Neural progenitor cell (in vitro differentiated cells): ENCODE results near the gene PPP6C. TPM values are rescaled to one million over a fixed set of nuclear protein-coding genes. Genes with fewer than 3 reads are reported as not detected.
"Not testable (repeated sequence)": the region's sequence is repeated elsewhere in the genome, so short reads cannot be mapped to it uniquely, and the experiment has no call there.

Experiments
- DNase-seq: peaks from one replicate; pipeline ENCODE4 v3.0.0-alpha.2; 2016; ENCODE audit warnings: low spot score
- H2AFZ ChIP-seq: fragments of 200-600 bp; sonication (generic); replicated peaks from 2 replicates; pipeline ENCODE4 v1.6.1; 2016; ENCODE audit warnings: antibody characterized with exemption
- H3F3A ChIP-seq: fragments of 200-600 bp; sonication (generic); 2 replicates; pipeline ENCODE4 v1.6.1; 2016; ENCODE audit warnings: antibody characterized with exemption, low read depth
- H3K27ac ChIP-seq: fragments of 200-600 bp; sonication (generic); 2 replicates; pipeline ENCODE4 v1.5.1; 2016; ENCODE audit warnings: mild to moderate bottlenecking
- H3K27me3 ChIP-seq: fragments of 200-600 bp; sonication (generic); 2 replicates; pipeline ENCODE4 v1.6.1; 2016; ENCODE audit warnings: mild to moderate bottlenecking, moderate library complexity
- H3K36me3 ChIP-seq: fragments of 200-600 bp; sonication (generic); 2 replicates; pipeline ENCODE4 v1.5.1; 2016
- H3K4me1 ChIP-seq: fragments of 200-600 bp; sonication (generic); 2 replicates; pipeline ENCODE4 v1.6.1; 2016; ENCODE audit warnings: mixed run types
- H3K4me2 ChIP-seq: fragments of 200-600 bp; sonication (generic); 2 replicates; pipeline ENCODE4 v1.6.1; 2016
- H3K4me3 ChIP-seq: fragments of 200-600 bp; sonication (generic); 2 replicates; pipeline ENCODE4 v1.5.1; 2016
- H3K79me2 ChIP-seq: fragments of 200-600 bp; sonication (generic); 2 replicates; pipeline ENCODE4 v1.6.1; 2016; ENCODE audit warnings: low read depth
- H3K9ac ChIP-seq: fragments of 200-600 bp; sonication (generic); 2 replicates; pipeline ENCODE4 v1.6.1; 2016
- H3K9me3 ChIP-seq: fragments of 200-600 bp; sonication (generic); 2 replicates; pipeline ENCODE4 v1.5.1; 2016; ENCODE audit warnings: low read depth
- H4K20me1 ChIP-seq: fragments of 200-600 bp; sonication (generic); 2 replicates; pipeline ENCODE4 v1.6.1; 2016; ENCODE audit warnings: low read depth
- H3K27ac Mint-ChIP-seq: 3 replicates; pipeline ENCODE4 v1.8.0; 2021; ENCODE audit warnings: mixed read lengths
- H3K27me3 Mint-ChIP-seq: 2 replicates; pipeline ENCODE4 v1.8.0; 2022; ENCODE audit warnings: low read depth, mild to moderate bottlenecking, inconsistent platforms, moderate library complexity, mixed read lengths; ENCODE audit not compliant: insufficient read depth
- H3K36me3 Mint-ChIP-seq: 3 replicates; pipeline ENCODE4 v1.8.0; 2021; ENCODE audit warnings: mixed read lengths
- H3K4me1 Mint-ChIP-seq: 3 replicates; pipeline ENCODE4 v1.8.0; 2021; ENCODE audit warnings: mixed read lengths
- H3K4me3 Mint-ChIP-seq: 3 replicates; pipeline ENCODE4 v1.8.0; 2021; ENCODE audit warnings: mild to moderate bottlenecking, moderate library complexity, mixed read lengths
- H3K9me3 Mint-ChIP-seq: 3 replicates; pipeline ENCODE4 v1.8.0; 2020; ENCODE audit warnings: mixed read lengths
- CTCF ChIP-seq: fragments of 200-600 bp; sonication (generic); IDR thresholded peaks from 2 replicates; pipeline ENCODE4 v1.5.1; 2017; ENCODE audit warnings: antibody characterized with exemption, mild to moderate bottlenecking
- EZH2 ChIP-seq: fragments of 200-600 bp; sonication (generic); IDR thresholded peaks from 2 replicates; pipeline ENCODE4 v1.6.1; 2017; ENCODE audit warnings: antibody characterized with exemption, mild to moderate bottlenecking, moderate library complexity
- EZH2phosphoT487 ChIP-seq: fragments of 200-600 bp; sonication (generic); IDR thresholded peaks from 2 replicates; pipeline ENCODE4 v1.6.1; 2017; ENCODE audit warnings: antibody characterized with exemption
- total RNA-seq: library from RNA; depleted of rRNA; stranded (reverse); fragments of >200 nt; gene quantifications from 2 replicates; pipeline ENCODE4 v1.2.3, GENCODE V29; 2015; ENCODE audit warnings: low replicate concordance

PPP6C gene
- total RNA-seq, 1 donor from 2014 or later: 61.7 TPM

- peak overlapping the region; percentile 59 for H3K4me2 ChIP-seq
- peaks cover 49% of the 10 kb centered on the region for H3K36me3 Mint-ChIP-seq
- no peak for DNase-seq
- H3K9me3 Mint-ChIP-seq: no peaks in the 10 kb centered on the region
- peaks cover 62% of the 10 kb centered on the region for H3F3A ChIP-seq
- H3K9me3 ChIP-seq: no peaks in the 10 kb centered on the region
- H3K79me2 ChIP-seq: peaks cover 56% of the 10 kb centered on the region
- TF ChIP-seq EZH2 (no peak), CTCF (no peak), EZH2phosphoT487 (no peak)
- no peak overlapping the region for H3K27ac Mint-ChIP-seq
- no peak overlapping the region for H3K4me3 ChIP-seq
- peaks cover 38% of the 10 kb centered on the region for H3K4me1 Mint-ChIP-seq
- peaks cover 32% of the 10 kb centered on the region for H3K36me3 ChIP-seq
- no peak overlapping the region for H3K9ac ChIP-seq
- no peaks in the 10 kb centered on the region for H3K27me3 ChIP-seq
- peaks cover 23% of the 10 kb centered on the region for H3K4me1 ChIP-seq
- H3K4me3 Mint-ChIP-seq: peak overlapping the region; percentile 6
- H3K27ac ChIP-seq: peak overlapping the region; percentile 45
- H2AFZ ChIP-seq: no peak overlapping the region
- peaks cover 2% of the 10 kb centered on the region for H3K27me3 Mint-ChIP-seq
- peaks cover 61% of the 10 kb centered on the region for H4K20me1 ChIP-seq
Observed at GRCh38 chr9:125235804-125236519, 46.4 kb upstream of the PPP6C start.

- H3K36me3 ChIP-seq: peaks cover 28% of the 10 kb centered on the region
- peaks cover 37% of the 10 kb centered on the region for H3K36me3 Mint-ChIP-seq
- peaks cover 15% of the 10 kb centered on the region for H3K4me1 ChIP-seq
- not testable (repeated sequence) for H3K27me3 Mint-ChIP-seq, H3K4me2 ChIP-seq, H3K9me3 ChIP-seq, H3K4me3 Mint-ChIP-seq, H3K27ac ChIP-seq, DNase-seq, H3K9ac ChIP-seq, H2AFZ ChIP-seq, H3K4me3 ChIP-seq, H3K27ac Mint-ChIP-seq, H3K27me3 ChIP-seq, H3K9me3 Mint-ChIP-seq
- peaks cover 42% of the 10 kb centered on the region for H4K20me1 ChIP-seq
- peaks cover 37% of the 10 kb centered on the region for H3K79me2 ChIP-seq
- H3K4me1 Mint-ChIP-seq: peaks cover 35% of the 10 kb centered on the region
- H3F3A ChIP-seq: peaks cover 53% of the 10 kb centered on the region
Observed at GRCh38 chr9:125234099-125234498, 44.5 kb upstream of the PPP6C start.

- Mint-ChIP-seq H3K4me3 (no peak overlapping the region), H3K4me1 (peaks cover 31% of the 10 kb centered on the region), H3K36me3 (peaks cover 33% of the 10 kb centered on the region), H3K9me3 (no peaks in the 10 kb centered on the region), H3K27ac (no peak overlapping the region), H3K27me3 (no peaks in the 10 kb centered on the region)
- Histone ChIP-seq H3K27me3 (no peaks in the 10 kb centered on the region), H3F3A (peaks cover 48% of the 10 kb centered on the region), H3K4me2 (no peak overlapping the region), H3K4me3 (no peak overlapping the region), H3K9me3 (no peaks in the 10 kb centered on the region), H3K9ac (no peak overlapping the region), H2AFZ (no peak overlapping the region), H3K27ac (no peak overlapping the region), H3K36me3 (peaks cover 25% of the 10 kb centered on the region), H3K4me1 (peaks cover 11% of the 10 kb centered on the region), H3K79me2 (peaks cover 33% of the 10 kb centered on the region), H4K20me1 (peaks cover 38% of the 10 kb centered on the region)
- no peak for DNase-seq
- TF ChIP-seq EZH2phosphoT487 (no peak), EZH2 (no peak), CTCF (no peak)
Observed at GRCh38 chr9:125233678-125234077, 44.1 kb upstream of the PPP6C start.

GRCh38 chr9:125227761-125228160 lies 38.2 kb upstream of the PPP6C start:
- no peaks in the 10 kb centered on the region for H3K4me1 ChIP-seq
- H3F3A ChIP-seq: no peaks in the 10 kb centered on the region
- no peaks in the 10 kb centered on the region for H3K36me3 ChIP-seq
- no peak for DNase-seq
- H3K27ac ChIP-seq: no peak overlapping the region
- no peaks in the 10 kb centered on the region for H3K9me3 ChIP-seq
- H3K9ac ChIP-seq: no peak overlapping the region
- H3K79me2 ChIP-seq: no peaks in the 10 kb centered on the region
- H3K27ac Mint-ChIP-seq: no peak overlapping the region
- no peaks in the 10 kb centered on the region for H3K27me3 ChIP-seq
- H3K9me3 Mint-ChIP-seq: no peaks in the 10 kb centered on the region
- H4K20me1 ChIP-seq: no peaks in the 10 kb centered on the region
- no peak overlapping the region for H3K4me3 Mint-ChIP-seq
- H3K27me3 Mint-ChIP-seq: no peaks in the 10 kb centered on the region
- H3K4me3 ChIP-seq: no peak overlapping the region
- no peaks in the 10 kb centered on the region for H3K4me1 Mint-ChIP-seq
- TF ChIP-seq CTCF (no peak), EZH2 (no peak), EZH2phosphoT487 (no peak)
- H3K4me2 ChIP-seq: no peak overlapping the region
- H3K36me3 Mint-ChIP-seq: peaks cover 2% of the 10 kb centered on the region
- no peak overlapping the region for H2AFZ ChIP-seq

GRCh38 chr9:125224858-125225257 lies 35.3 kb upstream of the PPP6C start:
- not testable (repeated sequence) for H3K4me1 Mint-ChIP-seq, H3K9me3 Mint-ChIP-seq, H3K36me3 ChIP-seq

More at GRCh38 chr9:125224858-125225257, 35.3 kb upstream of the PPP6C start:
- not testable (repeated sequence) for H3K4me3 Mint-ChIP-seq, H4K20me1 ChIP-seq, H3K4me1 ChIP-seq, H3K4me2 ChIP-seq, H3K27me3 ChIP-seq, H3K27me3 Mint-ChIP-seq, H3K27ac ChIP-seq, H3K4me3 ChIP-seq, H2AFZ ChIP-seq, H3K9ac ChIP-seq, H3K9me3 ChIP-seq, H3K79me2 ChIP-seq, H3F3A ChIP-seq, H3K36me3 Mint-ChIP-seq, DNase-seq, H3K27ac Mint-ChIP-seq
